ENCODE data around the gene MOXD1. TPM values are rescaled to one million over a fixed set of nuclear protein-coding genes. Genes with fewer than 3 reads are reported as not detected.

MOXD1 gene
- total RNA-seq, 1 donor from 2014 or later = 4.8 TPM

DNA sequence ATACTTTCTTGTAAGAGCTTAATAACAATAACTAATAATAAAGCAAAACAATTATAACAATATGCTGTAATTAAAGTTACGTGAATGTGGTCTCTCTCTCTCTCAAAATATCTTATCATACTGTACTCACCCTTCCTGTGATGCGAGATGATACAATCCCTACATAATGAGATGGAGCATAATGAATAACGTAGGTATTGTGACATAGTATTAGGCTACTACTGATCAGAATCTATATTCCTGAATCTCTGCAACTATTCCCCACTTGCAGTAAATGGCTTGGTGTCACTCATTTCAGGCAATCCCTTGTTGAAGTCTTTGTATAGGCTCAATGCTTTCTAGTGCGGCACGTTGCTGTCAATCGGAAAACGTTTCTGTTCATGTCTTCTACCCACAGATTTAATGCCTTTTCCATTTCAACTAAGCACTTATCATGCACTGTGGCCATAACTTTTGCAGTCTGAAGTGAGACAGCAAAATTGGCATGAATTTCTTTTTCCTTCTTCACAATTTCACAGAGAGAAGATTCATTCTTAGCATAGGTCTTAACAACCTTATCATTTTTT, 32.3 kb downstream of the MOXD1 start:
- Histone ChIP-seq H3K4me2 (no peak overlapping the region), H3K9me3 (ENCODE audit: low read depth) (no peaks in the 10 kb centered on the region), H3K4me3 (no peak overlapping the region), H3F3A (ENCODE audit: low read depth) (no peaks in the 10 kb centered on the region), H3K9ac (no peak overlapping the region), H3K4me1 (peaks cover 3% of the 10 kb centered on the region), H4K20me1 (ENCODE audit: low read depth) (no peaks in the 10 kb centered on the region), H3K27me3 (no peaks in the 10 kb centered on the region), H3K27ac (no peak overlapping the region), H3K36me3 (no peaks in the 10 kb centered on the region), H3K79me2 (ENCODE audit: low read depth) (no peaks in the 10 kb centered on the region), H2AFZ (replicated peaks) (no peak overlapping the region)
- H3K36me3 Mint-ChIP-seq = no peaks in the 10 kb centered on the region
- no peak overlapping the region for H3K27ac Mint-ChIP-seq
- H3K27me3 Mint-ChIP-seq (ENCODE audit: insufficient read depth, low read depth) = no peaks in the 10 kb centered on the region
- DNase-seq (ENCODE audit: low spot score) = no peak
- no peak for TF ChIP-seq EZH2 (IDR thresholded peaks at IDR 0.05)
- peaks cover 8% of the 10 kb centered on the region for H3K4me1 Mint-ChIP-seq
- H3K4me3 Mint-ChIP-seq = no peak overlapping the region
- H3K9me3 Mint-ChIP-seq = no peaks in the 10 kb centered on the region

DNA sequence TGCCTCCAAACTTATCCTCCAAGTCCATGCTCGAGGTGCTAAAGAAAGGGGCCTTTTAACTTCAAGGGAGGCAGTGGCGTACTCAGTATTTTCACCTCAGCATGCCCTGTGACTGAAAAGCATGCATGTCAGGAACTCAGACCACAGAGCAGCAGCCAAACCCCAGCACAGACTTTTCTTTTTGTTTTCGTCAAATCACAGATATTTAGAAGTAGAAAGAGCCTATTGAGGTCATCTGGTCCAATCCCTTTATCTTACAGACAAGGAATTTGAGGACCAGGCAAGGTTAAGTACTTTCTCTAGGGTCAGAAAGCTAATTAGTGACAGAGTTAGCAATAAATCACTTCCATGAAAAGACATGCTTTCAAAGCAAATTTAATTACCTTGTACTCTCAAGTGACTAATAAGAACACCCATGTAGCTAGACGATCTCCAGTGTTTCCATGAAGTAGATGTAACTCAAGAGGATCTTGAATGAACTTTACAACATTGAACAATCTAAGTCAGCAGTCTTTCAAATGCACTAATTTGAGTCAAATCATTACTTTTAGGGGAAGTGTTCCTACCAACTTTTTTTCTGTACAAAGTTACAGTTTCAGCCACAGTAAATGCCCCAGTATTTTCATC, 35.9 kb downstream of the MOXD1 start:
- Histone ChIP-seq H3K27ac (no peak overlapping the region), H2AFZ (replicated peaks) (no peak overlapping the region)
- H3K4me3 Mint-ChIP-seq = no peak overlapping the region

DNA sequence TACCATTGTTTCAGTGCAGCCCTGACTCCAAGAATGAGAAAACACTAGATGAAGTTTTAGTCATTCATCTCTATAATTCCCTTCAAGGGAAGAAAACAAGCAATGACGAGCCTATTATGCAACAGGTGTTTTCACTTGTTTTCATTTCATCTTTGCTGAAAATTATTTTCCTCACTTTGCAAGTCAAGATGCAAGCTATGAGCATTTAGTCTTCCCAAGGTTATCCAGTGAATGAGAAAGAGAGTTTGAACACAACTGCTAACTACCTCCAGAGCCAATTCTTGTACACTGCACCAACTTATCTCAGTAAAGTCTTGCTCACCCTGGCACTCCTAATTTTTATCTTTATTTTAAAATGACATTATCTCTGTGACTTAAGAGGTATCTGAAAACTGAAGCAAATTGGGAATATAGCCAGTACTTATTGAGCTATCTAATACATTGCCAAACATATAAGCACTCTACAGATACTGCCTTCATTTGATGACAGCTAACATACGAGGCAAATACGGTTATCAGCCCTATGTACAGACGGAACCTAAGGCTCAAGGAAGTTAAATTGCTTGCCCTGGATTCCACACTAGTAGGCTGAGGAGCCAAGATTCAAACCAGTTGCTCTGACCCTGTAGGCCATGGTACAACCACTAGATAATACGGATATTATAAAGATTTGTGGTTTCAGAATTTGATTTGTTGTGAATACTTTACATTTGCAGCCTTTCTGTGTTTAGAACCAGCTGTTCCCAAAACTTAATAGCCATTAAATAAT, 36.8 kb downstream of the MOXD1 start:
- Mint-ChIP-seq H3K27me3 (ENCODE audit: insufficient read depth, low read depth) (peaks cover 4% of the 10 kb centered on the region), H3K27ac (no peak overlapping the region), H3K9me3 (no peaks in the 10 kb centered on the region), H3K4me3 (no peak overlapping the region), H3K36me3 (no peaks in the 10 kb centered on the region), H3K4me1 (peaks cover 17% of the 10 kb centered on the region)
- TF ChIP-seq, protein P1, sequence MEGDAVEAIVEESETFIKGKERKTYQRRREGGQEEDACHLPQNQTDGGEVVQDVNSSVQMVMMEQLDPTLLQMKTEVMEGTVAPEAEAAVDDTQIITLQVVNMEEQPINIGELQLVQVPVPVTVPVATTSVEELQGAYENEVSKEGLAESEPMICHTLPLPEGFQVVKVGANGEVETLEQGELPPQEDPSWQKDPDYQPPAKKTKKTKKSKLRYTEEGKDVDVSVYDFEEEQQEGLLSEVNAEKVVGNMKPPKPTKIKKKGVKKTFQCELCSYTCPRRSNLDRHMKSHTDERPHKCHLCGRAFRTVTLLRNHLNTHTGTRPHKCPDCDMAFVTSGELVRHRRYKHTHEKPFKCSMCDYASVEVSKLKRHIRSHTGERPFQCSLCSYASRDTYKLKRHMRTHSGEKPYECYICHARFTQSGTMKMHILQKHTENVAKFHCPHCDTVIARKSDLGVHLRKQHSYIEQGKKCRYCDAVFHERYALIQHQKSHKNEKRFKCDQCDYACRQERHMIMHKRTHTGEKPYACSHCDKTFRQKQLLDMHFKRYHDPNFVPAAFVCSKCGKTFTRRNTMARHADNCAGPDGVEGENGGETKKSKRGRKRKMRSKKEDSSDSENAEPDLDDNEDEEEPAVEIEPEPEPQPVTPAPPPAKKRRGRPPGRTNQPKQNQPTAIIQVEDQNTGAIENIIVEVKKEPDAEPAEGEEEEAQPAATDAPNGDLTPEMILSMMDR (IDR thresholded peaks at IDR 0.05) = no peak
- TF ChIP-seq EZH2phosphoT487 (IDR thresholded peaks at IDR 0.05) = no peak
- TF ChIP-seq EZH2 (IDR thresholded peaks at IDR 0.05) = no peak
- Histone ChIP-seq H2AFZ (replicated peaks) (no peak overlapping the region), H3K9ac (no peak overlapping the region), H3K4me3 (no peak overlapping the region), H3K27ac (no peak overlapping the region), H3K27me3 (no peaks in the 10 kb centered on the region), H3K79me2 (ENCODE audit: low read depth) (no peaks in the 10 kb centered on the region), H3K4me1 (peaks cover 3% of the 10 kb centered on the region), H3K36me3 (no peaks in the 10 kb centered on the region), H4K20me1 (ENCODE audit: low read depth) (no peaks in the 10 kb centered on the region), H3F3A (ENCODE audit: low read depth) (no peaks in the 10 kb centered on the region), H3K4me2 (no peak overlapping the region), H3K9me3 (ENCODE audit: low read depth) (no peaks in the 10 kb centered on the region)
- DNase-seq (ENCODE audit: low spot score) = no peak

More for the DNA sequence above, 35.9 kb downstream of the MOXD1 start:
- Mint-ChIP-seq H3K27ac (no peak overlapping the region), H3K27me3 (ENCODE audit: insufficient read depth, low read depth) (peaks cover 4% of the 10 kb centered on the region), H3K36me3 (no peaks in the 10 kb centered on the region), H3K4me1 (peaks cover 17% of the 10 kb centered on the region), H3K9me3 (no peaks in the 10 kb centered on the region)
- no peaks in the 10 kb centered on the region for H3K36me3 ChIP-seq
- H3K27me3 ChIP-seq = no peaks in the 10 kb centered on the region
- peak; percentile 30 for DNase-seq (ENCODE audit: low spot score)
- peaks cover 3% of the 10 kb centered on the region for H3K4me1 ChIP-seq
- no peak overlapping the region for H3K9ac ChIP-seq
- no peaks in the 10 kb centered on the region for H3F3A ChIP-seq (ENCODE audit: low read depth)
- H3K4me2 ChIP-seq = no peak overlapping the region
- no peak overlapping the region for H3K4me3 ChIP-seq
- no peaks in the 10 kb centered on the region for H3K9me3 ChIP-seq (ENCODE audit: low read depth)
- H4K20me1 ChIP-seq (ENCODE audit: low read depth) = no peaks in the 10 kb centered on the region
- TF ChIP-seq, protein P1 (IDR thresholded peaks at IDR 0.05) = no peak
- TF ChIP-seq EZH2 (IDR thresholded peaks at IDR 0.05) (no peak), EZH2phosphoT487 (IDR thresholded peaks at IDR 0.05) (peak; percentile 42)
- no peaks in the 10 kb centered on the region for H3K79me2 ChIP-seq (ENCODE audit: low read depth)
